IPS DF 6.9 (cell line): ENCODE measurements around the gene D2HGDH.
A peak's percentile ranks its signal among the peaks of the same experiment; 100 is the strongest.
"Not testable (repeated sequence)": the region's sequence is repeated elsewhere in the genome, so short reads cannot be mapped to it uniquely, and the experiment has no call there.

Experiments used
- DNase-seq: peaks from one replicate; pipeline ENCODE4 v3.0.0-alpha.2; 2013; ENCODE audit warnings: low read depth, low spot score
- H3K27ac ChIP-seq: one replicate; pipeline ENCODE4 v1.5.1; 2013; ENCODE audit warnings: low read length, control low read depth
- H3K27me3 ChIP-seq: 2 replicates; pipeline ENCODE4 v1.6.1; 2013; ENCODE audit warnings: mild to moderate bottlenecking, low read length; ENCODE audit not compliant: control insufficient read depth, insufficient read depth
- H3K36me3 ChIP-seq: 2 replicates; pipeline ENCODE4 v1.6.1; 2013; ENCODE audit warnings: low read length; ENCODE audit not compliant: control insufficient read depth, insufficient read depth
- H3K4me1 ChIP-seq: 2 replicates; pipeline ENCODE4 v1.6.1; 2013; ENCODE audit warnings: low read length; ENCODE audit not compliant: control insufficient read depth, insufficient read depth
- H3K4me3 ChIP-seq: 2 replicates; pipeline ENCODE4 v1.5.1; 2013; ENCODE audit warnings: mild to moderate bottlenecking, low read length
- H3K9me3 ChIP-seq: 2 replicates; pipeline ENCODE4 v1.6.1; 2013; ENCODE audit warnings: low read length, inconsistent platforms; ENCODE audit not compliant: control insufficient read depth, insufficient read depth
- WGBS: extraction: QIAGEN DNeasy Blood & Tissue Kit; methylation state at CpG from one replicate; pipeline ENCODE4 v1.1.7; 2013; ENCODE audit warnings: mixed read lengths, missing lambda C conversion rate; ENCODE audit not compliant: insufficient read length, insufficient coverage; 5-methylcytosine and 5-hydroxymethylcytosine counted together

The D2HGDH gene

GRCh38 chr2:241801611-241802420 is 67.4 kb downstream of the D2HGDH start:
- H3K27ac ChIP-seq = no peak overlapping the region
- no CpG with 5 or more reads among the region's 44 CpGs for WGBS

GRCh38 chr2:241802421-241803318 is 68.2 kb downstream of the D2HGDH start:
- H3K4me1 ChIP-seq = peaks cover 9% of the 10 kb centered on the region
- no peak overlapping the region for H3K4me3 ChIP-seq
- H3K27ac ChIP-seq = no peak overlapping the region
- no peaks in the 10 kb centered on the region for H3K9me3 ChIP-seq
- H3K27me3 ChIP-seq = peaks cover 17% of the 10 kb centered on the region; the same call in 1 of the 2 replicates
- DNase-seq = no peak
- no peaks in the 10 kb centered on the region for H3K36me3 ChIP-seq
- no CpG with 5 or more reads among the region's 32 CpGs for WGBS

More at GRCh38 chr2:241801611-241802420, 67.4 kb downstream of the D2HGDH start:
- Histone ChIP-seq H3K27me3 (peaks cover 17% of the 10 kb centered on the region; the same call in 1 of the 2 replicates), H3K36me3 (no peaks in the 10 kb centered on the region), H3K4me3 (no peak overlapping the region), H3K4me1 (peaks cover 9% of the 10 kb centered on the region), H3K9me3 (no peaks in the 10 kb centered on the region)
- no peak for DNase-seq

- peak overlapping the region; percentile 36; the same call in 1 of the 2 replicates for H3K4me3 ChIP-seq
- H3K4me1 ChIP-seq = peaks cover 12% of the 10 kb centered on the region
- no peak for DNase-seq
- H3K36me3 ChIP-seq = no peaks in the 10 kb centered on the region
- no peak overlapping the region for H3K27ac ChIP-seq
- H3K27me3 ChIP-seq = peaks cover 17% of the 10 kb centered on the region; the same call in 1 of the 2 replicates
- H3K9me3 ChIP-seq = no peaks in the 10 kb centered on the region
- WGBS = no CpG with 5 or more reads among the region's 109 CpGs
Observed at GRCh38 chr2:241803387-241804325, 69.2 kb downstream of the D2HGDH start.

- H3K9me3 ChIP-seq = no peaks in the 10 kb centered on the region
- no CpG with 5 or more reads among the region's 35 CpGs for WGBS
- no peak overlapping the region for H3K27ac ChIP-seq
- no peak overlapping the region; the same call in 1 of the 2 replicates for H3K4me3 ChIP-seq
- H3K27me3 ChIP-seq = peaks cover 17% of the 10 kb centered on the region; the same call in 1 of the 2 replicates
- no peak for DNase-seq
- peaks cover 13% of the 10 kb centered on the region for H3K4me1 ChIP-seq
- no peaks in the 10 kb centered on the region for H3K36me3 ChIP-seq
Observed at GRCh38 chr2:241804326-241805229, 70.1 kb downstream of the D2HGDH start.

- H3K9me3 ChIP-seq, H3K4me3 ChIP-seq, DNase-seq, H3K27ac ChIP-seq, H3K36me3 ChIP-seq: not testable (repeated sequence)
- Histone ChIP-seq H3K4me1 (peaks cover 13% of the 10 kb centered on the region), H3K27me3 (peaks cover 17% of the 10 kb centered on the region; the same call in 1 of the 2 replicates)
- WGBS = no CpG with 5 or more reads among the region's 8 CpGs
Observed at GRCh38 chr2:241806217-241806616, 71.8 kb downstream of the D2HGDH start.

GRCh38 chr2:241808051-241808720 is 73.8 kb downstream of the D2HGDH start:
- no peak for DNase-seq
- Histone ChIP-seq H3K9me3 (no peaks in the 10 kb centered on the region), H3K4me3 (no peak overlapping the region), H3K4me1 (peaks cover 11% of the 10 kb centered on the region), H3K27me3 (peaks cover 15% of the 10 kb centered on the region; the same call in 1 of the 2 replicates), H3K36me3 (no peaks in the 10 kb centered on the region), H3K27ac (no peak overlapping the region)
- no CpG with 5 or more reads among the region's 17 CpGs for WGBS

GRCh38 chr2:241808721-241809382 is 74.4 kb downstream of the D2HGDH start, which contains the start of gene NEU4:
Gene NEU4 (plus strand): TSS chr2:241809193. CDS start chr2:241814485, 5,292 bp downstream.
- Histone ChIP-seq H3K4me3 (no peak within 1 kb of the TSS; the same call in 1 of the 2 replicates), H3K4me1 (peaks cover 11% of the 10 kb centered on the region), H3K27me3 (peaks cover 9% of the 10 kb centered on the region; the same call in 1 of the 2 replicates), H3K9me3 (no peaks in the 10 kb centered on the region), H3K36me3 (no peaks in the 10 kb centered on the region), H3K27ac (no peak within 1 kb of the TSS)
- WGBS = no CpG with 5 or more reads among the region's 31 CpGs
- DNase-seq = no peak

- peaks cover 1% of the 10 kb centered on the region; the same call in 1 of the 2 replicates for H3K27me3 ChIP-seq
- WGBS = no CpG with 5 or more reads among the region's 29 CpGs
- no peaks in the 10 kb centered on the region for H3K9me3 ChIP-seq
- no peak overlapping the region; the same call in 1 of the 2 replicates for H3K4me3 ChIP-seq
- H3K4me1 ChIP-seq = peaks cover 7% of the 10 kb centered on the region
- no peak overlapping the region for H3K27ac ChIP-seq
- no peak for DNase-seq
- H3K36me3 ChIP-seq = no peaks in the 10 kb centered on the region
Observed at GRCh38 chr2:241809383-241810306, 75.2 kb downstream of the D2HGDH start.
